Measurements from ENCODE around the gene SVOP.

GRCh38 chr12:108881953-108882352 is 138.9 kb downstream of the SVOP start:
- TF ChIP-seq CTCF (IDR thresholded peaks at IDR 0.05; ENCODE audit: borderline replicate concordance, extremely low read depth, low read length, poor library complexity, severe bottlenecking) (no peak), EZH2 (IDR thresholded peaks at IDR 0.05; ENCODE audit: borderline replicate concordance, low read depth, low read length, severe bottlenecking) (no peak)

Data from DND-41 (cell line).